ENCODE results near the gene TAF6. TPM values are rescaled to one million over a fixed set of nuclear protein-coding genes. Genes with fewer than 3 reads are reported as not detected.

The TAF6 gene
- total and polyA plus RNA-seq, 9 of the 15 experiments (the other 6 are each of a cell fraction or from before 2014, with no cell fraction given): 0.78 to 78.7 (median 21.3) TPM

DNA sequence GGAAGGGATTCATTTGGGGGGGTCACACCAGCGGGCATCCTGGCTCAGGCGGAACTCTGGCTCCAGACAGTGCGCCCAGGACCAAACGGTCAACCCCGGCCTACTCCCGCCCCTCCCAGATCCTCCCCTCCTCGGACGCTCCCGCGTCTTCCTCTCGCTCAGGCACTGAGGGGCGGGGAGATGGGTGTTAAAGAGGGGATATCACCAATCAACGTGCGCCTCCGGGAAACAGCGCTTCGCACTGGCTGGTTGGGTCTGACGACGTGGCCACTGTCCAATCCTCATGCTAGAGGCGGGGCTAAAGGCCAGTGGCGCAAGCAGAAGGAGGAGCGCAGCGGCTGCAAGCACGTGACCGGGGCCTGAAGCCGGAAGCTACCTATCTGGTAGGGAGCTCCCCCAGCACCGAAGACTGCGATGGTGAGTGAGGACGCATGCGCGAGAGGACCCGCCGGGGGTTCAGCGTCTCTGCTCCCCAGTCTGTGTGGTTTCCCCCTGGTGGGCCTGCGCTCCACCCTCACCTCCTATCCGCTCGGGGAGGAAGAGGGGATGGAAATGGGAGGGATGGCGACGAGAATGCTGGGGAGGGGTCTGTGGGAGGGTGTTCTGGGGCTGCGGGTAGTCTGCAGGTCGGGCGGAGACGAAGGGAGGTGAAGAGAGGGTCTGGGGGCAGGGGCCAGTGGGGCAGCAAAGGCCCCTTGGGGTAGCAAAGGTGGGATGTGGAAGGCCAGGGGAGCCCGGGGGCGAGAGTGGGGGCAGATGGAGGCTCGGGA lies 29.6 kb upstream of the TAF6 start, which contains the start of gene LAMTOR4 (continued):
- TF ChIP-seq, protein P1, sequence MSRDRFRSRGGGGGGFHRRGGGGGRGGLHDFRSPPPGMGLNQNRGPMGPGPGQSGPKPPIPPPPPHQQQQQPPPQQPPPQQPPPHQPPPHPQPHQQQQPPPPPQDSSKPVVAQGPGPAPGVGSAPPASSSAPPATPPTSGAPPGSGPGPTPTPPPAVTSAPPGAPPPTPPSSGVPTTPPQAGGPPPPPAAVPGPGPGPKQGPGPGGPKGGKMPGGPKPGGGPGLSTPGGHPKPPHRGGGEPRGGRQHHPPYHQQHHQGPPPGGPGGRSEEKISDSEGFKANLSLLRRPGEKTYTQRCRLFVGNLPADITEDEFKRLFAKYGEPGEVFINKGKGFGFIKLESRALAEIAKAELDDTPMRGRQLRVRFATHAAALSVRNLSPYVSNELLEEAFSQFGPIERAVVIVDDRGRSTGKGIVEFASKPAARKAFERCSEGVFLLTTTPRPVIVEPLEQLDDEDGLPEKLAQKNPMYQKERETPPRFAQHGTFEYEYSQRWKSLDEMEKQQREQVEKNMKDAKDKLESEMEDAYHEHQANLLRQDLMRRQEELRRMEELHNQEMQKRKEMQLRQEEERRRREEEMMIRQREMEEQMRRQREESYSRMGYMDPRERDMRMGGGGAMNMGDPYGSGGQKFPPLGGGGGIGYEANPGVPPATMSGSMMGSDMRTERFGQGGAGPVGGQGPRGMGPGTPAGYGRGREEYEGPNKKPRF (IDR thresholded peaks at IDR 0.05; ENCODE audit: low read depth, low read length): no peak
- peak; percentile 97 for TF ChIP-seq ASH1L (IDR thresholded peaks at IDR 0.05; ENCODE audit: borderline replicate concordance, low read depth, partially characterized antibody)
- TF ChIP-seq HNRNPUL1 (IDR thresholded peaks at IDR 0.05; ENCODE audit: low read length): no peak
- no peak for TF ChIP-seq MCM3 (IDR thresholded peaks at IDR 0.05)
- no peak for TF ChIP-seq KDM1A (IDR thresholded peaks at IDR 0.05)
- 0 out of 2 replicates have a peak, but pooled peaks have one; percentile 8 for TF ChIP-seq HDGF (IDR thresholded peaks at IDR 0.05)
- peak; percentile 87 for TF ChIP-seq MYC (IDR thresholded peaks at IDR 0.05; ENCODE audit: low read depth, low read length)
- no peak for TF ChIP-seq MYC (CRISPR knock-in tag; IDR thresholded peaks at IDR 0.05; ENCODE audit: borderline replicate concordance, low read depth)
- TF ChIP-seq, protein P2, sequence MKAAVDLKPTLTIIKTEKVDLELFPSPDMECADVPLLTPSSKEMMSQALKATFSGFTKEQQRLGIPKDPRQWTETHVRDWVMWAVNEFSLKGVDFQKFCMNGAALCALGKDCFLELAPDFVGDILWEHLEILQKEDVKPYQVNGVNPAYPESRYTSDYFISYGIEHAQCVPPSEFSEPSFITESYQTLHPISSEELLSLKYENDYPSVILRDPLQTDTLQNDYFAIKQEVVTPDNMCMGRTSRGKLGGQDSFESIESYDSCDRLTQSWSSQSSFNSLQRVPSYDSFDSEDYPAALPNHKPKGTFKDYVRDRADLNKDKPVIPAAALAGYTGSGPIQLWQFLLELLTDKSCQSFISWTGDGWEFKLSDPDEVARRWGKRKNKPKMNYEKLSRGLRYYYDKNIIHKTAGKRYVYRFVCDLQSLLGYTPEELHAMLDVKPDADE (conservative IDR thresholded peaks at IDR 0.05; ENCODE audit: control insufficient read depth, low read depth, low read length): no peak
- no peak for TF ChIP-seq CBX5 (IDR thresholded peaks at IDR 0.05; ENCODE audit: borderline replicate concordance, low read depth)
- TF ChIP-seq TOE1 (IDR thresholded peaks at IDR 0.05; ENCODE audit: borderline replicate concordance): peak; percentile 99
- TF ChIP-seq TOE1 (CRISPR knock-in tag; IDR thresholded peaks at IDR 0.05; ENCODE audit: borderline replicate concordance, low read depth): no peak
- no peak for TF ChIP-seq ZNF79 (CRISPR knock-in tag; IDR thresholded peaks at IDR 0.05; ENCODE audit: low read depth)
- no peak for TF ChIP-seq DMBX1 (CRISPR knock-in tag; IDR thresholded peaks at IDR 0.05; ENCODE audit: borderline replicate concordance)
- no peak for TF ChIP-seq ZBTB8A (IDR thresholded peaks at IDR 0.05; ENCODE audit: partially characterized antibody)
- TF ChIP-seq ZNF174 (CRISPR knock-in tag; IDR thresholded peaks at IDR 0.05): no peak
- no peak for TF ChIP-seq PCBP2 (IDR thresholded peaks at IDR 0.05; ENCODE audit: low read depth, low read length, poor library complexity, severe bottlenecking)
- no peak for TF ChIP-seq ZNF133 (CRISPR knock-in tag; IDR thresholded peaks at IDR 0.05)
- TF ChIP-seq, protein P3, sequence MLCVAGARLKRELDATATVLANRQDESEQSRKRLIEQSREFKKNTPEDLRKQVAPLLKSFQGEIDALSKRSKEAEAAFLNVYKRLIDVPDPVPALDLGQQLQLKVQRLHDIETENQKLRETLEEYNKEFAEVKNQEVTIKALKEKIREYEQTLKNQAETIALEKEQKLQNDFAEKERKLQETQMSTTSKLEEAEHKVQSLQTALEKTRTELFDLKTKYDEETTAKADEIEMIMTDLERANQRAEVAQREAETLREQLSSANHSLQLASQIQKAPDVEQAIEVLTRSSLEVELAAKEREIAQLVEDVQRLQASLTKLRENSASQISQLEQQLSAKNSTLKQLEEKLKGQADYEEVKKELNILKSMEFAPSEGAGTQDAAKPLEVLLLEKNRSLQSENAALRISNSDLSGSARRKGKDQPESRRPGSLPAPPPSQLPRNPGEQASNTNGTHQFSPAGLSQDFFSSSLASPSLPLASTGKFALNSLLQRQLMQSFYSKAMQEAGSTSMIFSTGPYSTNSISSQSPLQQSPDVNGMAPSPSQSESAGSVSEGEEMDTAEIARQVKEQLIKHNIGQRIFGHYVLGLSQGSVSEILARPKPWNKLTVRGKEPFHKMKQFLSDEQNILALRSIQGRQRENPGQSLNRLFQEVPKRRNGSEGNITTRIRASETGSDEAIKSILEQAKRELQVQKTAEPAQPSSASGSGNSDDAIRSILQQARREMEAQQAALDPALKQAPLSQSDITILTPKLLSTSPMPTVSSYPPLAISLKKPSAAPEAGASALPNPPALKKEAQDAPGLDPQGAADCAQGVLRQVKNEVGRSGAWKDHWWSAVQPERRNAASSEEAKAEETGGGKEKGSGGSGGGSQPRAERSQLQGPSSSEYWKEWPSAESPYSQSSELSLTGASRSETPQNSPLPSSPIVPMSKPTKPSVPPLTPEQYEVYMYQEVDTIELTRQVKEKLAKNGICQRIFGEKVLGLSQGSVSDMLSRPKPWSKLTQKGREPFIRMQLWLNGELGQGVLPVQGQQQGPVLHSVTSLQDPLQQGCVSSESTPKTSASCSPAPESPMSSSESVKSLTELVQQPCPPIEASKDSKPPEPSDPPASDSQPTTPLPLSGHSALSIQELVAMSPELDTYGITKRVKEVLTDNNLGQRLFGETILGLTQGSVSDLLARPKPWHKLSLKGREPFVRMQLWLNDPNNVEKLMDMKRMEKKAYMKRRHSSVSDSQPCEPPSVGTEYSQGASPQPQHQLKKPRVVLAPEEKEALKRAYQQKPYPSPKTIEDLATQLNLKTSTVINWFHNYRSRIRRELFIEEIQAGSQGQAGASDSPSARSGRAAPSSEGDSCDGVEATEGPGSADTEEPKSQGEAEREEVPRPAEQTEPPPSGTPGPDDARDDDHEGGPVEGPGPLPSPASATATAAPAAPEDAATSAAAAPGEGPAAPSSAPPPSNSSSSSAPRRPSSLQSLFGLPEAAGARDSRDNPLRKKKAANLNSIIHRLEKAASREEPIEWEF (CRISPR knock-in tag; IDR thresholded peaks at IDR 0.05): no peak
- TF ChIP-seq PYGO2 (tag; IDR thresholded peaks at IDR 0.05): no peak
- TF ChIP-seq PHB (CRISPR knock-in tag; IDR thresholded peaks at IDR 0.05): no peak

Measured in K562 (cell line).